HepG2 (cell line): ENCODE data around the gene C9orf50. TPM values are rescaled to one million over a fixed set of nuclear protein-coding genes. Genes with fewer than 3 reads are reported as not detected.

ENCODE experiments used
- AHDC1 ChIP-seq: sonication (generic); formaldehyde crosslinking; IDR thresholded peaks from 2 replicates; pipeline ENCODE4 v1.5.1; 2020; ENCODE audit warnings: mild to moderate bottlenecking, missing genetic modification reagents, borderline replicate concordance
- CAMTA2 ChIP-seq: sonication (generic); formaldehyde crosslinking; IDR thresholded peaks from 2 replicates; pipeline ENCODE4 v1.4.0; 2020; ENCODE audit warnings: mild to moderate bottlenecking, missing genetic modification reagents, borderline replicate concordance
- EHMT2 ChIP-seq: fragments of 200-600 bp; sonication (generic); IDR thresholded peaks from 2 replicates; pipeline ENCODE4 v1.7.0; 2017; ENCODE audit warnings: antibody characterized with exemption, low read depth, low read length, borderline replicate concordance
- ELF4 ChIP-seq: sonication (generic); formaldehyde crosslinking; IDR thresholded peaks from 2 replicates; pipeline ENCODE4 v1.5.0; 2020; ENCODE audit warnings: missing genetic modification reagents, mild to moderate bottlenecking, moderate library complexity, borderline replicate concordance
- GFI1 ChIP-seq: sonication (generic); formaldehyde crosslinking; IDR thresholded peaks from 2 replicates; pipeline ENCODE4 v1.5.0; 2020; ENCODE audit warnings: missing genetic modification reagents, mild to moderate bottlenecking, borderline replicate concordance
- JARID2 ChIP-seq: sonication (generic); formaldehyde crosslinking; IDR thresholded peaks from 2 replicates; pipeline ENCODE4 v1.8.1; 2023; ENCODE audit warnings: missing genetic modification reagents, inconsistent platforms; ENCODE audit not compliant: insufficient replicate concordance
- KAT7 ChIP-seq: IDR thresholded peaks from 2 replicates; pipeline ENCODE4 v1.6.1; 2018; ENCODE audit warnings: borderline replicate concordance, missing compliant biosample characterization
- THAP11 ChIP-seq: IDR thresholded peaks from 2 replicates; pipeline ENCODE4 v1.6.1; 2016; ENCODE audit warnings: missing biosample characterization, missing genetic modification reagents
- ZBTB43 ChIP-seq: sonication (generic); formaldehyde crosslinking; conservative IDR thresholded peaks from 2 replicates; pipeline ENCODE4 v1.4.0; 2020; ENCODE audit warnings: missing genetic modification reagents
- ZNF296 ChIP-seq: sonication (generic); formaldehyde crosslinking; conservative IDR thresholded peaks from 2 replicates; pipeline ENCODE4 v1.5.0; 2020; ENCODE audit warnings: mild to moderate bottlenecking, missing genetic modification reagents
- ZNF333 ChIP-seq: sonication (generic); formaldehyde crosslinking; IDR thresholded peaks from 2 replicates; pipeline ENCODE4 v1.4.0; 2020; ENCODE audit warnings: mild to moderate bottlenecking, missing genetic modification reagents, borderline replicate concordance
- ZNF354B ChIP-seq: sonication (generic); formaldehyde crosslinking; IDR thresholded peaks from 2 replicates; pipeline ENCODE4 v1.8.0; 2022; ENCODE audit warnings: mild to moderate bottlenecking, missing genetic modification reagents
- ZNF598 ChIP-seq: sonication (generic); formaldehyde crosslinking; IDR thresholded peaks from 2 replicates; pipeline ENCODE4 v1.5.1; 2020; ENCODE audit warnings: mild to moderate bottlenecking, missing genetic modification reagents, borderline replicate concordance
- ZNF746 ChIP-seq: sonication (generic); formaldehyde crosslinking; IDR thresholded peaks from 2 replicates; pipeline ENCODE4 v1.8.0; 2022; ENCODE audit warnings: mild to moderate bottlenecking, missing genetic modification reagents
- ZNF839 ChIP-seq: sonication (generic); formaldehyde crosslinking; IDR thresholded peaks from 2 replicates; pipeline ENCODE4 v1.4.0; 2020; ENCODE audit warnings: missing genetic modification reagents, mild to moderate bottlenecking, borderline replicate concordance
- polyA plus RNA-seq, 8 experiments: library from polyadenylated mRNA; depleted of rRNA in 3 of 8; stranded (reverse) in 7 of 8; unstranded in 1 of 8; fragments of >200 nt; fragmentation: Illumina TruSeq in 4 of 8; extraction: Trizol in 4 of 8; gene quantifications; 2 replicates each; pipeline versions ENCODE4 v1.2.1 to v1.2.3, GENCODE V29; 2011 to 2016; ENCODE audit warnings: low read depth in 4 of 8, missing spikeins in 1 of 8, mixed read lengths in 1 of 8; ENCODE audit not compliant: insufficient read depth in 1 of 8
- total RNA-seq, 5 experiments: library from RNA; depleted of rRNA; stranded (reverse); fragments of >200 nt; fragmentation: Illumina TruSeq; extraction: Trizol; gene quantifications; 2 replicates each; pipeline ENCODE4 v1.2.3, GENCODE V29; 2016; ENCODE audit warnings: low read depth in 1 of 5
- TF ChIP-seq, protein P1 (sequence below): IDR thresholded peaks from 2 replicates; pipeline ENCODE4 v1.6.1; 2018; ENCODE audit warnings: missing genetic modification reagents
- TF ChIP-seq, protein P2 (sequence below): sonication (generic); formaldehyde crosslinking; IDR thresholded peaks from 2 replicates; pipeline ENCODE4 v1.5.0; 2020; ENCODE audit warnings: mild to moderate bottlenecking, missing genetic modification reagents

The C9orf50 gene
- total and polyA plus RNA-seq, 2 of the 13 experiments (the other 11 are each of a cell fraction or from before 2014, with no cell fraction given), result not detected

GRCh38 chr9:129606161-129607026 lies 14.5 kb downstream of the C9orf50 start (continued):
- TF ChIP-seq, protein P1, sequence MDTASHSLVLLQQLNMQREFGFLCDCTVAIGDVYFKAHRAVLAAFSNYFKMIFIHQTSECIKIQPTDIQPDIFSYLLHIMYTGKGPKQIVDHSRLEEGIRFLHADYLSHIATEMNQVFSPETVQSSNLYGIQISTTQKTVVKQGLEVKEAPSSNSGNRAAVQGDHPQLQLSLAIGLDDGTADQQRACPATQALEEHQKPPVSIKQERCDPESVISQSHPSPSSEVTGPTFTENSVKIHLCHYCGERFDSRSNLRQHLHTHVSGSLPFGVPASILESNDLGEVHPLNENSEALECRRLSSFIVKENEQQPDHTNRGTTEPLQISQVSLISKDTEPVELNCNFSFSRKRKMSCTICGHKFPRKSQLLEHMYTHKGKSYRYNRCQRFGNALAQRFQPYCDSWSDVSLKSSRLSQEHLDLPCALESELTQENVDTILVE (CRISPR knock-in tag), result peak; percentile 36; the same call in 1 of the 2 replicates
- TF ChIP-seq JARID2 (no peak), ELF4 (no peak), GFI1 (CRISPR knock-in tag) (peak; percentile 74; the same call in 1 of the 2 replicates), KAT7 (CRISPR knock-in tag) (no peak), ZNF296 (CRISPR knock-in tag) (no peak), ZNF839 (CRISPR knock-in tag) (no peak; the same call in 1 of the 2 replicates), ZNF746 (CRISPR knock-in tag) (peak; percentile 93; the same call in 1 of the 2 replicates), EHMT2 (no peak), AHDC1 (CRISPR knock-in tag) (no peak; the same call in 1 of the 2 replicates), ZNF333 (CRISPR knock-in tag) (no peak), ZBTB43 (CRISPR knock-in tag) (no peak), CAMTA2 (no peak), THAP11 (peak; percentile 65; the same call in 1 of the 2 replicates), ZNF598 (0 out of 2 replicates have a peak, but pooled peaks have one; percentile 49), ZNF354B (0 out of 2 replicates have a peak, but pooled peaks have one; percentile 36)
- TF ChIP-seq, protein P2, sequence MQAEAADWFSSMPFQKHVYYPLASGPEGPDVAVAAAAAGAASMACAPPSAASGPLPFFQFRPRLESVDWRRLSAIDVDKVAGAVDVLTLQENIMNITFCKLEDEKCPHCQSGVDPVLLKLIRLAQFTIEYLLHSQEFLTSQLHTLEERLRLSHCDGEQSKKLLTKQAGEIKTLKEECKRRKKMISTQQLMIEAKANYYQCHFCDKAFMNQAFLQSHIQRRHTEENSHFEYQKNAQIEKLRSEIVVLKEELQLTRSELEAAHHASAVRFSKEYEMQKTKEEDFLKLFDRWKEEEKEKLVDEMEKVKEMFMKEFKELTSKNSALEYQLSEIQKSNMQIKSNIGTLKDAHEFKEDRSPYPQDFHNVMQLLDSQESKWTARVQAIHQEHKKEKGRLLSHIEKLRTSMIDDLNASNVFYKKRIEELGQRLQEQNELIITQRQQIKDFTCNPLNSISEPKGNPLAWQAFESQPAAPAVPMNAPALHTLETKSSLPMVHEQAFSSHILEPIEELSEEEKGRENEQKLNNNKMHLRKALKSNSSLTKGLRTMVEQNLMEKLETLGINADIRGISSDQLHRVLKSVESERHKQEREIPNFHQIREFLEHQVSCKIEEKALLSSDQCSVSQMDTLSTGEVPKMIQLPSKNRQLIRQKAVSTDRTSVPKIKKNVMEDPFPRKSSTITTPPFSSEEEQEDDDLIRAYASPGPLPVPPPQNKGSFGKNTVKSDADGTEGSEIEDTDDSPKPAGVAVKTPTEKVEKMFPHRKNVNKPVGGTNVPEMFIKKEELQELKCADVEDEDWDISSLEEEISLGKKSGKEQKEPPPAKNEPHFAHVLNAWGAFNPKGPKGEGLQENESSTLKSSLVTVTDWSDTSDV, result 0 out of 2 replicates have a peak, but pooled peaks have one; percentile 6
